H9 (cell line): Measurements from ENCODE around the gene SYNGAP1. TPM values are rescaled to one million over a fixed set of nuclear protein-coding genes. Genes with fewer than 3 reads are reported as not detected.
A peak's percentile ranks its signal among the peaks of the same experiment; 100 is the strongest.

ENCODE experiments used
- DNase-seq: peaks from one replicate; pipeline ENCODE4 v3.0.0-alpha.2; 2017
- H2AFZ ChIP-seq: one replicate; pipeline ENCODE4 v1.6.1; 2013; ENCODE audit warnings: mild to moderate bottlenecking, low read length, control low read depth, moderate library complexity
- H2AK5ac ChIP-seq: 2 replicates; pipeline ENCODE4 v1.6.1; 2013; ENCODE audit warnings: low read length, control low read depth, mixed read lengths; ENCODE audit not compliant: insufficient read length
- H2BK120ac ChIP-seq: one replicate; pipeline ENCODE4 v1.6.1; 2013; ENCODE audit warnings: low read depth, mild to moderate bottlenecking, low read length, control low read depth, inconsistent platforms; ENCODE audit not compliant: poor library complexity, severe bottlenecking
- H2BK12ac ChIP-seq: 2 replicates; pipeline ENCODE4 v1.6.1; 2013; ENCODE audit warnings: low read length, control low read depth, mixed read lengths, low read depth; ENCODE audit not compliant: insufficient read length
- H2BK15ac ChIP-seq: 2 replicates; pipeline ENCODE4 v1.6.1; 2013; ENCODE audit warnings: low read depth, low read length, control low read depth
- H2BK20ac ChIP-seq: one replicate; pipeline ENCODE4 v1.6.1; 2013; ENCODE audit warnings: low read depth, mild to moderate bottlenecking, low read length, control low read depth, inconsistent platforms; ENCODE audit not compliant: poor library complexity, severe bottlenecking
- H2BK5ac ChIP-seq: 2 replicates; pipeline ENCODE4 v1.6.1; 2013; ENCODE audit warnings: low read length, control low read depth, mixed read lengths; ENCODE audit not compliant: insufficient read length
- H3K14ac ChIP-seq: 2 replicates; pipeline ENCODE4 v1.6.1; 2013; ENCODE audit warnings: low read length, control low read depth; ENCODE audit not compliant: insufficient read depth
- H3K18ac ChIP-seq: 2 replicates; pipeline ENCODE4 v1.6.1; 2013; ENCODE audit warnings: low read depth, mild to moderate bottlenecking, mixed read lengths, low read length, control low read depth; ENCODE audit not compliant: insufficient read length
- H3K23ac ChIP-seq: 2 replicates; pipeline ENCODE4 v1.6.1; 2013; ENCODE audit warnings: low read length, control low read depth, mixed read lengths, low read depth; ENCODE audit not compliant: insufficient read length
- H3K23me2 ChIP-seq: 2 replicates; pipeline ENCODE4 v1.6.1; 2013; ENCODE audit warnings: low read depth, mild to moderate bottlenecking, mixed read lengths, low read length, control low read depth; ENCODE audit not compliant: insufficient read length, poor library complexity, severe bottlenecking
- H3K27ac ChIP-seq: 2 replicates; pipeline ENCODE4 v1.5.1; 2013; ENCODE audit warnings: low read length, control low read depth, mixed read lengths, low read depth; ENCODE audit not compliant: insufficient read length
- H3K27me3 ChIP-seq: 2 replicates; pipeline ENCODE4 v1.6.1; 2013; ENCODE audit warnings: low read length, control low read depth, inconsistent platforms; ENCODE audit not compliant: insufficient read depth
- H3K4ac ChIP-seq: 2 replicates; pipeline ENCODE4 v1.6.1; 2013; ENCODE audit warnings: low read depth, mild to moderate bottlenecking, control low read depth, inconsistent platforms, low read length, moderate library complexity
- H3K4me1 ChIP-seq: 2 replicates; pipeline ENCODE4 v1.6.1; 2013; ENCODE audit warnings: low read length, control low read depth, inconsistent platforms; ENCODE audit not compliant: insufficient read depth
- H3K4me2 ChIP-seq: 2 replicates; pipeline ENCODE4 v1.6.1; 2013; ENCODE audit warnings: low read length, control low read depth, mixed read lengths; ENCODE audit not compliant: insufficient read length, insufficient read depth
- H3K56ac ChIP-seq: 2 replicates; pipeline ENCODE4 v1.6.1; 2013; ENCODE audit warnings: low read depth, mild to moderate bottlenecking, mixed read lengths, low read length, control low read depth; ENCODE audit not compliant: insufficient read length
- H3K79me1 ChIP-seq: 2 replicates; pipeline ENCODE4 v1.6.1; 2013; ENCODE audit warnings: low read depth, mild to moderate bottlenecking, moderate library complexity, low read length, control low read depth, inconsistent platforms; ENCODE audit not compliant: insufficient read depth, poor library complexity, severe bottlenecking
- H3K79me2 ChIP-seq: 2 replicates; pipeline ENCODE4 v1.6.1; 2013; ENCODE audit warnings: low read length, control low read depth, inconsistent platforms; ENCODE audit not compliant: insufficient read depth
- H3K9ac ChIP-seq: 2 replicates; pipeline ENCODE4 v1.6.1; 2013; ENCODE audit warnings: low read length, control low read depth, mixed read lengths; ENCODE audit not compliant: insufficient read length; ENCODE audit errors: extremely low read depth
- H3K9me3 ChIP-seq: one replicate; pipeline ENCODE4 v1.6.1; 2013; ENCODE audit warnings: low read depth, low read length, inconsistent platforms; ENCODE audit not compliant: control insufficient read depth
- H3T11ph ChIP-seq: one replicate; pipeline ENCODE4 v1.6.1; 2013; ENCODE audit warnings: mild to moderate bottlenecking, low read length, control low read depth, inconsistent platforms
- H4K20me1 ChIP-seq: one replicate; pipeline ENCODE4 v1.6.1; 2013; ENCODE audit not compliant: control insufficient read depth, insufficient read length, insufficient read depth
- H4K5ac ChIP-seq: 2 replicates; pipeline ENCODE4 v1.6.1; 2013; ENCODE audit warnings: low read depth, mild to moderate bottlenecking, mixed read lengths, low read length, control low read depth; ENCODE audit not compliant: insufficient read length
- H4K8ac ChIP-seq: replicated peaks from 2 replicates; pipeline ENCODE4 v1.6.1; 2013; ENCODE audit warnings: low read length, control low read depth, mixed read lengths, low read depth; ENCODE audit not compliant: insufficient read length
- H4K91ac ChIP-seq: 2 replicates; pipeline ENCODE4 v1.6.1; 2013; ENCODE audit warnings: low read depth, mild to moderate bottlenecking, moderate library complexity, mixed read lengths, low read length, control low read depth; ENCODE audit not compliant: insufficient read length
- H3K27ac Mint-ChIP-seq, 3 experiments: 2 replicates in 2 of 3; 3 replicates in 1 of 3; pipeline ENCODE4 v1.8.0; 2020 to 2021; ENCODE audit warnings: mixed read lengths in 3 of 3, mild to moderate bottlenecking in 1 of 3, moderate library complexity in 1 of 3
- H3K27me3 Mint-ChIP-seq: 2 replicates; pipeline ENCODE4 v1.8.0; 2021; ENCODE audit warnings: low read depth, mild to moderate bottlenecking, moderate library complexity, mixed read lengths
- H3K36me3 Mint-ChIP-seq, 3 experiments: 2 replicates in 2 of 3; 3 replicates in 1 of 3; pipeline ENCODE4 v1.8.0; 2020 to 2021; ENCODE audit warnings: low read depth in 3 of 3, mixed read lengths in 3 of 3; ENCODE audit not compliant: insufficient read depth in 1 of 3
- H3K4me1 Mint-ChIP-seq, 2 experiments: 2 replicates each; pipeline ENCODE4 v1.8.0; 2020; ENCODE audit warnings: mixed read lengths in 2 of 2
- H3K4me3 Mint-ChIP-seq, 2 experiments: 2 replicates in 1 of 2; 3 replicates in 1 of 2; pipeline ENCODE4 v1.8.0; 2020 to 2021; ENCODE audit warnings: mild to moderate bottlenecking in 2 of 2, mixed read lengths in 2 of 2, moderate library complexity in 1 of 2
- H3K9me3 Mint-ChIP-seq, 2 experiments: 2 replicates in 1 of 2; 3 replicates in 1 of 2; pipeline ENCODE4 v1.8.0; 2020; ENCODE audit warnings: mild to moderate bottlenecking in 2 of 2, mixed read lengths in 2 of 2, moderate library complexity in 1 of 2
- CTCF ChIP-seq: fragments of 200-600 bp; sonication (generic); conservative IDR thresholded peaks from 3 replicates; pipeline ENCODE4 v1.8.0; 2021; ENCODE audit warnings: antibody characterized with exemption, mild to moderate bottlenecking
- WGBS: extraction: QIAGEN DNeasy Blood & Tissue Kit; methylation state at CpG from one replicate; pipeline ENCODE4 v1.1.7; 2013; ENCODE audit warnings: missing lambda C conversion rate, low lambda C conversion rate, mixed read lengths; ENCODE audit not compliant: insufficient read length; ENCODE audit errors: extremely low coverage; 5-methylcytosine and 5-hydroxymethylcytosine counted together
- total RNA-seq: library from RNA; stranded (reverse); gene quantifications from 2 replicates; pipeline ENCODE4 v1.2.1, GENCODE V29; 2021

Gene SYNGAP1
- total RNA-seq, 1 experiment from 2014 or later = 121 TPM

DNA sequence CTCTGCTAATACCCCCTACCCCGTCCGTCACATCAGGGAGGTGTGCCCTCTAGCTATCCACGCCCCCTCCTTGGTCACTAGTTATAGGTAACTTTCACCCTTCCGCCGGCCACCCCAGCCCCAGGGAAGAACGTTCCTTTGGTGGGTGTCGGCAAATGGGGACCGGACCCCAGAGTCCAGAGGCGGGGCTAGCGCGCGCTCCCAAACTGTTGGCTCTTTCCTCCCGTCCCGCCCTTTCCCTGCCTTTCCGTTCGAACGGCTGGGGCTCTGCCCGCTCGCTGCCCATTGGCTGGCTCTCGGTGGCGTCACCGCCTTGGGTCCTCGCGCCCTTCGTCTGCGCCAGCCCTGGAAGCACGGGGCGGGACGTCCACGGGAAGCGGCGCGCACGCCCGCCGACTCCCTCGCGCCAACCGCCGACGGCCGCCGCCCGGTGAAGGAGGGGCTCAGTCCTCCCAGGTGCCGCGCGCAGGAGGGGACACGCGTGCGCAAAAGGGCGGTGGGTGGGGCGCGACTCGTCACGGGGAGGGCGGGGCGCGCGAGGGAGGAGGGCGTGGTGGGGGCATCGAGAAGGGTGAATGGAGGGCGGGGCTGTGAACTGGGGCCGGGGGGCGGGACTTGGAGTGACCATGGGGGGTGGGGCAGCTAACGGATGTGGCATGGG, 9.7 kb upstream of the SYNGAP1 start:
- Histone ChIP-seq H4K5ac (no peak overlapping the region), H3K4me1 (no peaks in the 10 kb centered on the region), H3K4ac (no peak overlapping the region), H4K20me1 (no peaks in the 10 kb centered on the region), H3K14ac (0 out of 2 replicates have a peak overlapping the region, but pooled peaks have one; percentile 45), H3K9ac (no peak overlapping the region), H2BK12ac (no peak overlapping the region), H3K27ac (peak overlapping the region; percentile 43), H2BK15ac (no peak overlapping the region), H3K79me1 (no peaks in the 10 kb centered on the region), H3K18ac (peak overlapping the region; percentile 66), H3K79me2 (no peaks in the 10 kb centered on the region), H3K9me3 (no peaks in the 10 kb centered on the region), H3T11ph (no peak overlapping the region), H3K4me2 (peak overlapping the region; percentile 63), H3K56ac (no peak overlapping the region), H4K91ac (no peak overlapping the region), H2AK5ac (no peak overlapping the region), H2BK20ac (no peak overlapping the region), H2BK120ac (no peak overlapping the region), H4K8ac (no peak overlapping the region), H3K23ac (no peak overlapping the region), H2BK5ac (no peak overlapping the region), H3K27me3 (no peaks in the 10 kb centered on the region), H3K23me2 (peaks cover 10% of the 10 kb centered on the region), H2AFZ (no peak overlapping the region)
- Mint-ChIP-seq H3K36me3 (peaks cover 34 to 67% (median 64%) of the 10 kb centered on the region in 3 experiments), H3K4me1 (peaks cover 19 to 30% of the 10 kb centered on the region in 2 experiments), H3K27ac (peak overlapping the region; percentile 95 to 99 (median 96)), H3K4me3 (peak overlapping the region; percentile 76 to 83), H3K27me3 (no peaks in the 10 kb centered on the region; the same call in none of the 2 replicates), H3K9me3 (no peaks in the 10 kb centered on the region)
- WGBS = no CpG with 5 or more reads among the region's 65 CpGs
- no peak for TF ChIP-seq CTCF
- DNase-seq = peak; percentile 99
